WTC11 (cell line): ENCODE measurements around the gene DPP10.

ENCODE experiments used
- ETV6 ChIP-seq: sonication (generic); formaldehyde crosslinking; IDR thresholded peaks from 2 replicates; pipeline ENCODE4 v1.8.1; 2022; ENCODE audit warnings: mild to moderate bottlenecking, missing genetic modification reagents
- NR2C2 ChIP-seq: sonication (generic); formaldehyde crosslinking; IDR thresholded peaks from 2 replicates; pipeline ENCODE4 v1.8.0; 2022; ENCODE audit warnings: mild to moderate bottlenecking, missing genetic modification reagents
- NR3C1 ChIP-seq: sonication (generic); formaldehyde crosslinking; conservative IDR thresholded peaks from 2 replicates; pipeline ENCODE4 v1.8.1; 2023; ENCODE audit warnings: low read depth, mild to moderate bottlenecking, missing genetic modification reagents
- SMAD3 ChIP-seq: sonication (generic); formaldehyde crosslinking; IDR thresholded peaks from 2 replicates; pipeline ENCODE4 v1.8.0; 2022; ENCODE audit warnings: missing genetic modification reagents, mild to moderate bottlenecking, borderline replicate concordance
- ZNF121 ChIP-seq: sonication (generic); formaldehyde crosslinking; IDR thresholded peaks from 2 replicates; pipeline ENCODE4 v1.8.0; 2023; ENCODE audit warnings: missing genetic modification reagents
- TF ChIP-seq, protein P1 (sequence below): fragments of 200-600 bp; IDR thresholded peaks from 2 replicates; pipeline ENCODE4 v1.8.0; 2022; ENCODE audit warnings: antibody characterized with exemption
- TF ChIP-seq, protein P2 (sequence below): fragments of 250-450 bp; sonication (Bioruptor Pico); IDR thresholded peaks from 2 replicates; pipeline ENCODE4 v1.9.0; 2021; ENCODE audit warnings: moderate library complexity, mild to moderate bottlenecking, inconsistent platforms, borderline replicate concordance
- TF ChIP-seq, protein P3 (sequence below): sonication (generic); formaldehyde crosslinking; IDR thresholded peaks from 2 replicates; pipeline ENCODE4 v1.8.1; 2022; ENCODE audit warnings: mild to moderate bottlenecking, moderate library complexity, missing genetic modification reagents
- TF ChIP-seq, protein P4 (sequence below): sonication (generic); formaldehyde crosslinking; IDR thresholded peaks from 2 replicates; pipeline ENCODE4 v1.8.1; 2023; ENCODE audit warnings: mild to moderate bottlenecking, missing genetic modification reagents, borderline replicate concordance

DNA sequence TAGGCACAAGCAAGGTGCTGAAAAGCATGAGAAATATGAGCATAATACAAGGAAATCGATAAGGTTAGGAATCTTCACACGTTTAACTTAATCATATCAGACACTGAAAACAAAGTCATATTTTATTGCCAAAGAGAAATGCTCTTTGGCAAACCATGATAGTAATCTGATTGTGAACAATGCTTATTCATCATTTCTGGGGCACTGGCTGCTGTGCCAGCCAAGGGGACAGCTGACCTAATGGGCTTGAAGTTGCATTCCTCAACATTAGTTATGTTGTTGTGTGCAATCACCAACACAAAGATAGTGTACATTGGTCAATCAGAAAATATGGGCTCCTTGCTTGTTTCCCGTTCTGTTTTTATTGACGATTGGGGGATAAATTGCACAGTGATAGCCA lies 83.5 kb downstream of the DPP10 start:
- TF ChIP-seq, protein P1, sequence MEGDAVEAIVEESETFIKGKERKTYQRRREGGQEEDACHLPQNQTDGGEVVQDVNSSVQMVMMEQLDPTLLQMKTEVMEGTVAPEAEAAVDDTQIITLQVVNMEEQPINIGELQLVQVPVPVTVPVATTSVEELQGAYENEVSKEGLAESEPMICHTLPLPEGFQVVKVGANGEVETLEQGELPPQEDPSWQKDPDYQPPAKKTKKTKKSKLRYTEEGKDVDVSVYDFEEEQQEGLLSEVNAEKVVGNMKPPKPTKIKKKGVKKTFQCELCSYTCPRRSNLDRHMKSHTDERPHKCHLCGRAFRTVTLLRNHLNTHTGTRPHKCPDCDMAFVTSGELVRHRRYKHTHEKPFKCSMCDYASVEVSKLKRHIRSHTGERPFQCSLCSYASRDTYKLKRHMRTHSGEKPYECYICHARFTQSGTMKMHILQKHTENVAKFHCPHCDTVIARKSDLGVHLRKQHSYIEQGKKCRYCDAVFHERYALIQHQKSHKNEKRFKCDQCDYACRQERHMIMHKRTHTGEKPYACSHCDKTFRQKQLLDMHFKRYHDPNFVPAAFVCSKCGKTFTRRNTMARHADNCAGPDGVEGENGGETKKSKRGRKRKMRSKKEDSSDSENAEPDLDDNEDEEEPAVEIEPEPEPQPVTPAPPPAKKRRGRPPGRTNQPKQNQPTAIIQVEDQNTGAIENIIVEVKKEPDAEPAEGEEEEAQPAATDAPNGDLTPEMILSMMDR: no peak
- no peak for TF ChIP-seq NR2C2 (CRISPR knock-in tag)
- TF ChIP-seq, protein P2, sequence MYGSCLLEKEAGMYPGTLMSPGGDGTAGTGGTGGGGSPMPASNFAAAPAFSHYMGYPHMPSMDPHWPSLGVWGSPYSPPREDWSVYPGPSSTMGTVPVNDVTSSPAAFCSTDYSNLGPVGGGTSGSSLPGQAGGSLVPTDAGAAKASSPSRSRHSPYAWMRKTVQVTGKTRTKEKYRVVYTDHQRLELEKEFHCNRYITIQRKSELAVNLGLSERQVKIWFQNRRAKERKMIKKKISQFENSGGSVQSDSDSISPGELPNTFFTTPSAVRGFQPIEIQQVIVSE (CRISPR knock-in tag): no peak
- TF ChIP-seq, protein P3, sequence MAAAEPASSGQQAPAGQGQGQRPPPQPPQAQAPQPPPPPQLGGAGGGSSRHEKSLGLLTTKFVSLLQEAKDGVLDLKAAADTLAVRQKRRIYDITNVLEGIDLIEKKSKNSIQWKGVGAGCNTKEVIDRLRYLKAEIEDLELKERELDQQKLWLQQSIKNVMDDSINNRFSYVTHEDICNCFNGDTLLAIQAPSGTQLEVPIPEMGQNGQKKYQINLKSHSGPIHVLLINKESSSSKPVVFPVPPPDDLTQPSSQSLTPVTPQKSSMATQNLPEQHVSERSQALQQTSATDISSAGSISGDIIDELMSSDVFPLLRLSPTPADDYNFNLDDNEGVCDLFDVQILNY: no peak
- TF ChIP-seq SMAD3 (CRISPR knock-in tag): no peak
- TF ChIP-seq ETV6 (CRISPR knock-in tag): no peak
- TF ChIP-seq, protein P4, sequence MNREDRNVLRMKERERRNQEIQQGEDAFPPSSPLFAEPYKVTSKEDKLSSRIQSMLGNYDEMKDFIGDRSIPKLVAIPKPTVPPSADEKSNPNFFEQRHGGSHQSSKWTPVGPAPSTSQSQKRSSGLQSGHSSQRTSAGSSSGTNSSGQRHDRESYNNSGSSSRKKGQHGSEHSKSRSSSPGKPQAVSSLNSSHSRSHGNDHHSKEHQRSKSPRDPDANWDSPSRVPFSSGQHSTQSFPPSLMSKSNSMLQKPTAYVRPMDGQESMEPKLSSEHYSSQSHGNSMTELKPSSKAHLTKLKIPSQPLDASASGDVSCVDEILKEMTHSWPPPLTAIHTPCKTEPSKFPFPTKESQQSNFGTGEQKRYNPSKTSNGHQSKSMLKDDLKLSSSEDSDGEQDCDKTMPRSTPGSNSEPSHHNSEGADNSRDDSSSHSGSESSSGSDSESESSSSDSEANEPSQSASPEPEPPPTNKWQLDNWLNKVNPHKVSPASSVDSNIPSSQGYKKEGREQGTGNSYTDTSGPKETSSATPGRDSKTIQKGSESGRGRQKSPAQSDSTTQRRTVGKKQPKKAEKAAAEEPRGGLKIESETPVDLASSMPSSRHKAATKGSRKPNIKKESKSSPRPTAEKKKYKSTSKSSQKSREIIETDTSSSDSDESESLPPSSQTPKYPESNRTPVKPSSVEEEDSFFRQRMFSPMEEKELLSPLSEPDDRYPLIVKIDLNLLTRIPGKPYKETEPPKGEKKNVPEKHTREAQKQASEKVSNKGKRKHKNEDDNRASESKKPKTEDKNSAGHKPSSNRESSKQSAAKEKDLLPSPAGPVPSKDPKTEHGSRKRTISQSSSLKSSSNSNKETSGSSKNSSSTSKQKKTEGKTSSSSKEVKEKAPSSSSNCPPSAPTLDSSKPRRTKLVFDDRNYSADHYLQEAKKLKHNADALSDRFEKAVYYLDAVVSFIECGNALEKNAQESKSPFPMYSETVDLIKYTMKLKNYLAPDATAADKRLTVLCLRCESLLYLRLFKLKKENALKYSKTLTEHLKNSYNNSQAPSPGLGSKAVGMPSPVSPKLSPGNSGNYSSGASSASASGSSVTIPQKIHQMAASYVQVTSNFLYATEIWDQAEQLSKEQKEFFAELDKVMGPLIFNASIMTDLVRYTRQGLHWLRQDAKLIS (CRISPR knock-in tag): no peak
- TF ChIP-seq NR3C1 (CRISPR knock-in tag): no peak
- TF ChIP-seq ZNF121 (CRISPR knock-in tag): no peak
